ACC112 (cell line): ENCODE results near the gene SENP2.
"Not testable (repeated sequence)": the region's sequence is repeated elsewhere in the genome, so short reads cannot be mapped to it uniquely, and the experiment has no call there.

Source experiments
- H2AFZ ChIP-seq: fragments of 200-600 bp; sonication (generic); one replicate; pipeline ENCODE4 v1.6.0; 2017; ENCODE audit warnings: antibody characterized with exemption, low read length; ENCODE audit not compliant: unreplicated experiment
- H3K27ac ChIP-seq: fragments of 200-600 bp; sonication (generic); 2 replicates; pipeline ENCODE4 v1.5.1; 2014; ENCODE audit warnings: low read depth, mild to moderate bottlenecking, antibody characterized with exemption, low read length, moderate library complexity
- H3K27me3 ChIP-seq: fragments of 200-600 bp; sonication (generic); 2 replicates; pipeline ENCODE4 v1.6.1; 2014; ENCODE audit warnings: mild to moderate bottlenecking, antibody characterized with exemption, low read length, moderate library complexity, mixed read lengths; ENCODE audit not compliant: insufficient read depth
- H3K36me3 ChIP-seq: fragments of 200-600 bp; sonication (generic); 2 replicates; pipeline ENCODE4 v1.6.1; 2016; ENCODE audit warnings: mild to moderate bottlenecking, antibody characterized with exemption, low read length, moderate library complexity, mixed read lengths; ENCODE audit not compliant: insufficient read depth
- H3K4me1 ChIP-seq: fragments of 200-600 bp; sonication (generic); one replicate; pipeline ENCODE4 v1.6.1; 2016; ENCODE audit warnings: low read length, mixed read lengths; ENCODE audit not compliant: insufficient read depth, unreplicated experiment, control insufficient read depth
- H3K4me3 ChIP-seq: fragments of 200-600 bp; sonication (generic); 2 replicates; pipeline ENCODE4 v1.5.1; 2014; ENCODE audit warnings: mild to moderate bottlenecking, low read depth, low read length
- H3K79me2 ChIP-seq: fragments of 200-600 bp; sonication (generic); one replicate; pipeline ENCODE4 v1.6.0; 2016; ENCODE audit warnings: low read length; ENCODE audit not compliant: control insufficient read depth, unreplicated experiment, insufficient read depth

Gene SENP2

GRCh38 chr3:185585859-185586685 lies at the start of gene SENP2:
SENP2 (plus strand) TSS chr3:185586295; CDS start chr3:185586414, 119 bp downstream.
- Histone ChIP-seq H3K4me3 (peak within 1 kb of the TSS; percentile 96), H3K36me3 (no peaks in the 10 kb centered on the region), H2AFZ (peak within 1 kb of the TSS; percentile 91), H3K4me1 (peaks cover 18% of the 10 kb centered on the region), H3K27ac (peak within 1 kb of the TSS; percentile 78), H3K27me3 (no peaks in the 10 kb centered on the region), H3K79me2 (peaks cover 31% of the 10 kb centered on the region)

- no peaks in the 10 kb centered on the region for H3K36me3 ChIP-seq
- no peaks in the 10 kb centered on the region for H3K79me2 ChIP-seq
- H3K4me1 ChIP-seq = peaks cover 8% of the 10 kb centered on the region
- no peak overlapping the region for H3K4me3 ChIP-seq
- peak overlapping the region; percentile 30 for H2AFZ ChIP-seq
- H3K27ac ChIP-seq = peak overlapping the region; percentile 48
- H3K27me3 ChIP-seq = no peaks in the 10 kb centered on the region
Measured at GRCh38 chr3:185537369-185537970, 48.6 kb upstream of the SENP2 start.

GRCh38 chr3:185539934-185540333 lies 46.2 kb upstream of the SENP2 start:
- Histone ChIP-seq H3K27ac (no peak overlapping the region), H3K36me3 (no peaks in the 10 kb centered on the region), H3K4me3 (no peak overlapping the region), H3K79me2 (no peaks in the 10 kb centered on the region), H3K27me3 (no peaks in the 10 kb centered on the region), H2AFZ (no peak overlapping the region), H3K4me1 (peaks cover 8% of the 10 kb centered on the region)

- no peak overlapping the region for H3K4me3 ChIP-seq
- H2AFZ ChIP-seq = no peak overlapping the region
- H3K36me3 ChIP-seq = no peaks in the 10 kb centered on the region
- no peaks in the 10 kb centered on the region for H3K27me3 ChIP-seq
- peaks cover 8% of the 10 kb centered on the region for H3K4me1 ChIP-seq
- no peaks in the 10 kb centered on the region for H3K79me2 ChIP-seq
- H3K27ac ChIP-seq = no peak overlapping the region
Measured at GRCh38 chr3:185540695-185541094, 45.4 kb upstream of the SENP2 start.

GRCh38 chr3:185549122-185549521 lies 37.0 kb upstream of the SENP2 start:
- Histone ChIP-seq H3K79me2 (no peaks in the 10 kb centered on the region), H3K27me3 (no peaks in the 10 kb centered on the region), H3K27ac (peak overlapping the region; percentile 76), H3K4me1 (peaks cover 23% of the 10 kb centered on the region), H3K4me3 (peak overlapping the region; percentile 3; the same call in 1 of the 2 replicates), H2AFZ (no peak overlapping the region), H3K36me3 (no peaks in the 10 kb centered on the region)

- Histone ChIP-seq H3K27me3 (no peaks in the 10 kb centered on the region), H3K36me3 (no peaks in the 10 kb centered on the region), H2AFZ (no peak overlapping the region), H3K79me2 (no peaks in the 10 kb centered on the region), H3K4me1 (peaks cover 23% of the 10 kb centered on the region), H3K4me3 (peak overlapping the region; percentile 3; the same call in 1 of the 2 replicates), H3K27ac (peak overlapping the region; percentile 76)
Measured at GRCh38 chr3:185549651-185550111, 36.4 kb upstream of the SENP2 start.

GRCh38 chr3:185552358-185552877 lies 33.7 kb upstream of the SENP2 start, which contains the start of gene LIPH:
LIPH (minus strand) TSS chr3:185552588; CDS start chr3:185552471, 117 bp downstream.
- no peaks in the 10 kb centered on the region for H3K27me3 ChIP-seq
- 0 out of 2 replicates have a peak within 1 kb of the TSS, but pooled peaks have one; percentile 16 for H3K27ac ChIP-seq
- H3K79me2 ChIP-seq = no peaks in the 10 kb centered on the region
- H3K36me3 ChIP-seq = no peaks in the 10 kb centered on the region
- peak within 1 kb of the TSS; percentile 28 for H2AFZ ChIP-seq
- peak within 1 kb of the TSS; percentile 57 for H3K4me3 ChIP-seq
- peaks cover 34% of the 10 kb centered on the region for H3K4me1 ChIP-seq

GRCh38 chr3:185555101-185555501 lies 31.0 kb upstream of the SENP2 start:
- peaks cover 29% of the 10 kb centered on the region for H3K4me1 ChIP-seq
- no peak overlapping the region for H3K27ac ChIP-seq
- H2AFZ ChIP-seq = no peak overlapping the region

GRCh38 chr3:185555860-185556347 lies 30.2 kb upstream of the SENP2 start:
- H3K4me3 ChIP-seq = no peak overlapping the region
- peaks cover 27% of the 10 kb centered on the region for H3K4me1 ChIP-seq
- no peaks in the 10 kb centered on the region for H3K79me2 ChIP-seq
- H3K27ac ChIP-seq = no peak overlapping the region
- no peak overlapping the region for H2AFZ ChIP-seq
- 0 out of 2 replicates have a peak, but pooled peaks cover 2% of the 10 kb centered on the region for H3K27me3 ChIP-seq
- no peaks in the 10 kb centered on the region for H3K36me3 ChIP-seq

More at GRCh38 chr3:185555101-185555501, 31.0 kb upstream of the SENP2 start:
- Histone ChIP-seq H3K27me3 (no peaks in the 10 kb centered on the region), H3K79me2 (no peaks in the 10 kb centered on the region), H3K4me3 (no peak overlapping the region), H3K36me3 (no peaks in the 10 kb centered on the region)

GRCh38 chr3:185556640-185557039 lies 29.5 kb upstream of the SENP2 start:
- H3K27me3 ChIP-seq, H3K79me2 ChIP-seq, H3K36me3 ChIP-seq, H2AFZ ChIP-seq, H3K4me3 ChIP-seq, H3K27ac ChIP-seq: not testable (repeated sequence)
- H3K4me1 ChIP-seq = peaks cover 27% of the 10 kb centered on the region
